Testis (tissue), 3 donors: ENCODE measurements around the gene ABCD1. TPM values are rescaled to one million over a fixed set of nuclear protein-coding genes. Genes with fewer than 3 reads are reported as not detected.

Experiments
- DNase-seq: peaks from one replicate; pipeline ENCODE4 v3.0.0-alpha.2; 2019
- H3K27ac ChIP-seq, 2 donors: fragments of 200-600 bp; sonication (generic); one replicate each; pipeline ENCODE4 v1.5.1; 2019
- H3K27me3 ChIP-seq: fragments of 200-600 bp; sonication (generic); one replicate; pipeline ENCODE4 v1.5.1; 2019
- H3K36me3 ChIP-seq: fragments of 200-600 bp; sonication (generic); one replicate; pipeline ENCODE4 v1.5.1; 2017; ENCODE audit warnings: low read depth; ENCODE audit errors: missing control alignments
- H3K4me1 ChIP-seq: fragments of 200-600 bp; sonication (generic); one replicate; pipeline ENCODE4 v1.5.1; 2019
- H3K4me3 ChIP-seq, 2 donors: fragments of 200-600 bp; sonication (generic); one replicate each; pipeline ENCODE4 v1.5.1; 2017 to 2019
- H3K9me3 ChIP-seq: fragments of 200-600 bp; sonication (generic); one replicate; pipeline ENCODE4 v1.5.1; 2017
- POLR2A ChIP-seq: fragments of 450-650 bp; IDR thresholded peaks from one replicate; pipeline ENCODE4 v1.6.1; 2017; ENCODE audit warnings: antibody characterized with exemption, mild to moderate bottlenecking, moderate library complexity
- WGBS, 2 donors: methylation state at CpG; one replicate each; pipeline ENCODE4 v1.1.5; 2018; 5-methylcytosine and 5-hydroxymethylcytosine counted together
- intact Hi-C: fragments of 100-400 bp; cut with DNase I; formaldehyde crosslinking; loops from one replicate; pipeline ENCODE4 v1.15.1; 2023; ENCODE audit warnings: low total_unique reads
- polyA plus RNA-seq: library from polyadenylated mRNA; stranded (reverse); fragments of 350-450 nt; fragmentation: Illumina TruSeq; extraction: RNeasy Lipid Tissue Mini Kit (QIAGEN cat#74804); gene quantifications from one replicate; pipeline ENCODE4 v1.2.3, GENCODE V29; 2014; ENCODE audit warnings: low read depth, low replicate concordance; ENCODE audit not compliant: insufficient read depth
- total RNA-seq, 2 donors: library from RNA; depleted of rRNA; stranded (reverse); fragments of >200 nt; gene quantifications; one replicate each; pipeline ENCODE4 v1.2.3, GENCODE V29; 2016
- TF ChIP-seq, protein P1 (sequence below), 3 experiments: fragments of 450-650 bp in 2 of 3; fragments of 200-600 bp in 1 of 3; sonication (generic) in 1 of 3; IDR thresholded peaks; one replicate each; pipeline ENCODE4 v1.5.1; 2016 to 2019; ENCODE audit warnings: antibody characterized with exemption in 3 of 3, mild to moderate bottlenecking in 2 of 3, moderate library complexity in 1 of 3

Gene ABCD1
- total and polyA plus RNA-seq, 3 donors from 2014 or later = 34.3 to 112 (median 84.4) TPM

DNA sequence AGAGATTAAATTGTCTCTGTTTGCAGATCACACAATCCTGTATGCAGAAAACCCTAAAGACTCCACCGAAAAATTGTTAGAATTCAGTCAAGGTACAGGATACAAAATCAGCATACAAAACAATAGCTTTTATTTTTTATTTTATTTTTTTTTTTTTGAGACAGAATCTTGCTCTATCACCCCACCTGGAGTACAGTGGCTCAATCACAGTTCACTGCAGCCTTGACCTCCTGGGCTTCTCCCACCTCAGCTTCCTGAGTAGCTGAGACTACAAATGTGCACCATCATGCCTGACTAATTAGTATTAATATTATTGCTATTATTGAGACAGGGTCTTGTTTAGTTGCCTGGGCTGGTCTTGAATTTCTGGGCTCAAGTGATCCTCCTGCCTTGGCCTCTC, 30.5 kb downstream of the ABCD1 start:
- 90 to 93% methylated on average over 1 of the region's 1 CpG for WGBS, 2 donors
- Histone ChIP-seq H3K9me3 (no peaks in the 10 kb centered on the region), H3K36me3 (no peaks in the 10 kb centered on the region), H3K27me3 (no peaks in the 10 kb centered on the region), H3K4me3 (no peak overlapping the region), H3K27ac (no peak overlapping the region), H3K4me1 (no peaks in the 10 kb centered on the region)
- intact Hi-C loops = no loop called here
- DNase-seq = no peak
- TF ChIP-seq, protein P1, sequence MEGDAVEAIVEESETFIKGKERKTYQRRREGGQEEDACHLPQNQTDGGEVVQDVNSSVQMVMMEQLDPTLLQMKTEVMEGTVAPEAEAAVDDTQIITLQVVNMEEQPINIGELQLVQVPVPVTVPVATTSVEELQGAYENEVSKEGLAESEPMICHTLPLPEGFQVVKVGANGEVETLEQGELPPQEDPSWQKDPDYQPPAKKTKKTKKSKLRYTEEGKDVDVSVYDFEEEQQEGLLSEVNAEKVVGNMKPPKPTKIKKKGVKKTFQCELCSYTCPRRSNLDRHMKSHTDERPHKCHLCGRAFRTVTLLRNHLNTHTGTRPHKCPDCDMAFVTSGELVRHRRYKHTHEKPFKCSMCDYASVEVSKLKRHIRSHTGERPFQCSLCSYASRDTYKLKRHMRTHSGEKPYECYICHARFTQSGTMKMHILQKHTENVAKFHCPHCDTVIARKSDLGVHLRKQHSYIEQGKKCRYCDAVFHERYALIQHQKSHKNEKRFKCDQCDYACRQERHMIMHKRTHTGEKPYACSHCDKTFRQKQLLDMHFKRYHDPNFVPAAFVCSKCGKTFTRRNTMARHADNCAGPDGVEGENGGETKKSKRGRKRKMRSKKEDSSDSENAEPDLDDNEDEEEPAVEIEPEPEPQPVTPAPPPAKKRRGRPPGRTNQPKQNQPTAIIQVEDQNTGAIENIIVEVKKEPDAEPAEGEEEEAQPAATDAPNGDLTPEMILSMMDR (IDR thresholded peaks at IDR 0.05) = no peak
- no peak for TF ChIP-seq POLR2A

DNA sequence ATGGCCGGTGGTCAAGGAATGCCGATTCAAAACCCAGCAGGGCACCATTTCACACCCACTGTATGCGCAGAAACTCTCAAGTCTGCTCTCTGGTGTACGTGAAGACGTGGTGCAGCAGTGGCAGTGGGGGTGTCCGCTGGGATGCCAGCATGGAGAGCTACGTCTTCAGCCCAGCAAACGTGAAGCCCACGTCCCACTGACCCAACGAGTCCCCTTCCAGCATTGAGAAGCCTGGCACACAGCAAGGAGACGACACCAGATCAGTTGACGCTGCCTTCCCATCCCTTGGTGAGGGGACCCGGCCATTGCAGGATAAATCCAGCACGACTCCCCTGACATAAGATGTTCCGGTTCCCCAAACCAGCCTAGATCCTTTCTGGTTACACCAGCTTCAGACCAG, 37.2 kb downstream of the ABCD1 start:
- TF ChIP-seq, protein P1 (IDR thresholded peaks at IDR 0.05) = no peak
- no peak for TF ChIP-seq POLR2A
- intact Hi-C loops = loop anchor here (10.0 kb wide), 1 partner anchor 193 kb away; no protein-coding TSS in a partner anchor
- Histone ChIP-seq H3K27ac (no peak overlapping the region), H3K36me3 (no peaks in the 10 kb centered on the region), H3K4me3 (no peak overlapping the region), H3K9me3 (no peaks in the 10 kb centered on the region), H3K4me1 (peaks cover 14% of the 10 kb centered on the region), H3K27me3 (no peaks in the 10 kb centered on the region)
- 63 to 89% methylated on average over 3 to 15 of the region's 15 CpGs for WGBS, 2 donors
- no peak for DNase-seq

DNA sequence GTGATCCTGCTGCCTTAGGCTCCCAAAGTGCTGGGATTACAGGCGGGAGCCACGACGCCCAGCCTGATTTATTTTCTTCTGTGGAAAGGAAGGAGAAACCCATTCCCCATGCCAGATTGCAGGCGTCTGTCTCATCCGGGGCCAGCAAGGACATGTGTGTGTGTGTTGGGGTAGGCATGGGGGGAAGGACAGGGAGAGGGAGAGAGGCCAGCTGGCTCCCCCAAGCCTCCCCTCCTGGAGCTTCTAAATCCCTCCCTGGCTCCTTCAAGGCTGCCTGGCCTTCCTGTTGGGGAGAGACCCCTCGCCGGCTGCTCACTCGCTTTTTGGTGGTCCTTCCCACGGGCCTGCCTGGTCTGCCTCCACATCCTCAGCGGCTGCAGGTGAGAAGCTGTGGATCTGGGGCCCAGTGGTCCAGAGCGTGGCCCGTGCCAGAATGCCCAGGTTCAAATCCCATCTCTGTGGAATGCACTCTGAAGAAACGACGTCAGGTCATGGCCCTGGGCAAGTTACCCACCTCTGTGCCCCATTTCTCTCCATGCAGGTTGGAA, 38.0 kb downstream of the ABCD1 start:
- Histone ChIP-seq H3K9me3 (no peaks in the 10 kb centered on the region), H3K4me1 (peaks cover 14% of the 10 kb centered on the region), H3K27me3 (no peaks in the 10 kb centered on the region), H3K27ac (no peak overlapping the region), H3K36me3 (no peaks in the 10 kb centered on the region), H3K4me3 (no peak overlapping the region)
- 92% methylated on average over 14 of the region's 14 CpGs; no CpG with 5 or more reads in 1 of the 2 donors for WGBS, 2 donors
- TF ChIP-seq, protein P1 (IDR thresholded peaks at IDR 0.05) = no peak
- TF ChIP-seq POLR2A = no peak
- DNase-seq = no peak
- intact Hi-C loops = loop anchor here (10.0 kb wide), 1 partner anchor 192 kb away; no protein-coding TSS in a partner anchor

DNA sequence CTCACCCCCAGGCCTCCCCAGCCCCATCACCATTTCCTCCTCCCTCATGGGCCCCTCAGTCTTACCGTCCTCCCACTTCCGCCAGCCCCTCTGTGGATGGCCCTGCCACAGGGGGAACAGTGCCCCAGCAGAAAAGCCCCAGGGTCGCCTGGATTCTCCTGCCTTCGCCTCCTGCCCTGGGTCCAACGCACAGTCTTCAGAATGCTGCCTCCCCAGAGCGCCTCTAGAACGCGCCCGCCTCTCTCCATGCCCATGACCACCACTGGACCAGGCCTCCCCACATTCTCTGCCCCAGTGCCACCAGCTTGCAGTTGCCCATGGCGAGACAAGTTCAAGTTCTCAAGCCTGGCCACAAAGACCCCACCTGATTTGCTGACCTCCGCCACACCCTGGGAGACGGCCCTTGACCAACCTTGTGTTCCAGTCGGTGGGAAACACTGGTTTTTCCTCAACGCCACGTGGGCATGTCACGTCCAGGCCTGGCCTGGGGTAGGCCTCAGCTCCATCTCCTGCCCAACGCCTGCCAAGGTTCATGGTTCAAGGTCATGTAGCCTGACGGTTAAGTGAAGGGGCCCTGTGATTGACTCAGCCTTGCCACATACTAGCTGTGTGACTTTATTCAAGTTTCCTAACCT, 38.8 kb downstream of the ABCD1 start:
- TF ChIP-seq, protein P1 (IDR thresholded peaks at IDR 0.05) = no peak
- TF ChIP-seq POLR2A = no peak
- Histone ChIP-seq H3K9me3 (no peaks in the 10 kb centered on the region), H3K4me1 (peaks cover 14% of the 10 kb centered on the region), H3K27ac (no peak overlapping the region), H3K36me3 (no peaks in the 10 kb centered on the region), H3K4me3 (no peak overlapping the region), H3K27me3 (no peaks in the 10 kb centered on the region)
- intact Hi-C loops = loop anchor here (10.0 kb wide), 1 partner anchor 191 kb away; no protein-coding TSS in a partner anchor
- WGBS, 2 donors = 76 to 84% methylated on average over 6 to 18 of the region's 18 CpGs
- no peak for DNase-seq
